Endothelial cell of umbilical vein (primary cell): ENCODE results near the gene SMS.

Source experiments
- EZH2 ChIP-seq: IDR thresholded peaks from 2 replicates; pipeline ENCODE4 v1.6.1; 2012; ENCODE audit warnings: borderline replicate concordance, low read depth, mild to moderate bottlenecking, moderate library complexity, low read length, inconsistent platforms; ENCODE audit not compliant: severe bottlenecking
- JUN ChIP-seq: IDR thresholded peaks from 2 replicates; pipeline ENCODE4 v1.6.1; 2011; ENCODE audit warnings: borderline replicate concordance, low read depth; ENCODE audit not compliant: insufficient read length, insufficient read depth
- POLR2A ChIP-seq: IDR thresholded peaks from 2 replicates; pipeline ENCODE4 v1.6.1; 2012; ENCODE audit warnings: low read depth, mild to moderate bottlenecking, control low read depth, low read length
- POLR2AphosphoS5 ChIP-seq: IDR thresholded peaks from 2 replicates; pipeline ENCODE4 v1.6.1; 2012; ENCODE audit warnings: low read depth, mild to moderate bottlenecking, control low read depth, low read length, moderate library complexity; ENCODE audit not compliant: insufficient read depth
- TF ChIP-seq, protein P1 (sequence below), 2 donors: IDR thresholded peaks; 1 replicate in 1 of 2; 2 replicates in 1 of 2; pipeline ENCODE4 v1.5.1; 2011; ENCODE audit warnings: low read length in 2 of 2, mild to moderate bottlenecking in 2 of 2, moderate library complexity in 2 of 2, control low read depth in 1 of 2, inconsistent platforms in 1 of 2, low read depth in 1 of 2; ENCODE audit not compliant: insufficient read depth in 1 of 2; ENCODE audit errors: extremely low read depth in 1 of 2
- TF ChIP-seq, protein P2 (sequence below): IDR thresholded peaks from 2 replicates; pipeline ENCODE4 v1.6.1; 2011; ENCODE audit not compliant: insufficient read depth, insufficient read length

DNA sequence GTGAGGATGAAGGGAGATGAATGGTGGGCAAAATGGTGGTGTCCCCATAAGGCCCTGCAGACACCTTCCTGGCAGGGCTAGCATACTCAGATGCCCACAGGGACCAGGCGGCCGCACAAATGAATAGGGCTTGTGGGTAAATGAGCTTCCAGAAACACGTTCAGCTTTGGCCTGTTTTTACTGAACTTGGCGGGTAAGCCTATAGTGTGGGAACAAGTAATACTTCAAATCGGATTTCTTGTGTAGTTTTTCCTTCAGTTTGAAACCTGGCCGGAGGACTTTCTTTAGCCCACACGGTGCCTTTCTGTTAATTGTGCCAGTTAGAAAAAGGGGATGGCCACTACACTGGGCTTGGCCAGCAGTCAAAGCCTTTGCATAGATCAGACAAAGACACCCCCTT is 22.8 kb downstream of the SMS start:
- TF ChIP-seq JUN, result no peak
- TF ChIP-seq, protein P1, sequence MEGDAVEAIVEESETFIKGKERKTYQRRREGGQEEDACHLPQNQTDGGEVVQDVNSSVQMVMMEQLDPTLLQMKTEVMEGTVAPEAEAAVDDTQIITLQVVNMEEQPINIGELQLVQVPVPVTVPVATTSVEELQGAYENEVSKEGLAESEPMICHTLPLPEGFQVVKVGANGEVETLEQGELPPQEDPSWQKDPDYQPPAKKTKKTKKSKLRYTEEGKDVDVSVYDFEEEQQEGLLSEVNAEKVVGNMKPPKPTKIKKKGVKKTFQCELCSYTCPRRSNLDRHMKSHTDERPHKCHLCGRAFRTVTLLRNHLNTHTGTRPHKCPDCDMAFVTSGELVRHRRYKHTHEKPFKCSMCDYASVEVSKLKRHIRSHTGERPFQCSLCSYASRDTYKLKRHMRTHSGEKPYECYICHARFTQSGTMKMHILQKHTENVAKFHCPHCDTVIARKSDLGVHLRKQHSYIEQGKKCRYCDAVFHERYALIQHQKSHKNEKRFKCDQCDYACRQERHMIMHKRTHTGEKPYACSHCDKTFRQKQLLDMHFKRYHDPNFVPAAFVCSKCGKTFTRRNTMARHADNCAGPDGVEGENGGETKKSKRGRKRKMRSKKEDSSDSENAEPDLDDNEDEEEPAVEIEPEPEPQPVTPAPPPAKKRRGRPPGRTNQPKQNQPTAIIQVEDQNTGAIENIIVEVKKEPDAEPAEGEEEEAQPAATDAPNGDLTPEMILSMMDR (IDR thresholded peaks at IDR 0.05; ENCODE audit: extremely low read depth in 1 of 2, insufficient read depth in 1 of 2, low read depth in 1 of 2, low read length in 2 of 2), result no peak
- no peak for TF ChIP-seq POLR2A
- no peak for TF ChIP-seq EZH2
- TF ChIP-seq POLR2AphosphoS5, result no peak
- TF ChIP-seq, protein P2, sequence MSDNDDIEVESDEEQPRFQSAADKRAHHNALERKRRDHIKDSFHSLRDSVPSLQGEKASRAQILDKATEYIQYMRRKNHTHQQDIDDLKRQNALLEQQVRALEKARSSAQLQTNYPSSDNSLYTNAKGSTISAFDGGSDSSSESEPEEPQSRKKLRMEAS, result no peak
